SK-N-MC (cell line): ENCODE measurements around the gene PGPEP1.

Experiments
- EZH2 ChIP-seq: fragments of 200-600 bp; sonication (generic); IDR thresholded peaks from one replicate; pipeline ENCODE4 v1.6.1; 2017; ENCODE audit warnings: antibody characterized with exemption
- POLR2AphosphoS5 ChIP-seq: IDR thresholded peaks from 2 replicates; pipeline ENCODE4 v1.6.1; 2012; ENCODE audit warnings: mild to moderate bottlenecking, low read depth, low read length, borderline replicate concordance

- no peak for TF ChIP-seq EZH2
- peak; percentile 51; the same call in 1 of the 2 replicates for TF ChIP-seq POLR2AphosphoS5
Observed at GRCh38 chr19:18328340-18329034, 11.9 kb upstream of the PGPEP1 start.
